Neural cell (in vitro differentiated cells): ENCODE results near the gene ZDHHC14. TPM values are rescaled to one million over a fixed set of nuclear protein-coding genes. Genes with fewer than 3 reads are reported as not detected.

Experiments
- H2AFZ ChIP-seq: fragments of 200-600, 300-800 bp; sonication (generic), shearing (Covaris generic); 2 replicates; pipeline ENCODE4 v1.6.0; 2014; ENCODE audit warnings: low read depth, mild to moderate bottlenecking, antibody characterized with exemption, low read length, moderate library complexity
- H3F3A ChIP-seq: fragments of 200-600 bp; shearing (Covaris generic); 2 replicates; pipeline ENCODE4 v1.6.1; 2016; ENCODE audit warnings: mild to moderate bottlenecking, moderate library complexity, mixed read lengths, antibody characterized with exemption, low read length; ENCODE audit not compliant: insufficient read depth, poor library complexity, severe bottlenecking
- H3K27ac ChIP-seq: fragments of 200-600, 300-800 bp; sonication (generic), shearing (Covaris generic); 2 replicates; pipeline ENCODE4 v1.5.1; 2014; ENCODE audit warnings: mild to moderate bottlenecking, low read length, moderate library complexity
- H3K27me3 ChIP-seq: fragments of 300-800, 200-600 bp; sonication (generic), shearing (Covaris generic); 2 replicates; pipeline ENCODE4 v1.6.0; 2014; ENCODE audit warnings: mild to moderate bottlenecking, low read depth, low read length, moderate library complexity; ENCODE audit not compliant: insufficient read depth
- H3K36me3 ChIP-seq: fragments of 300-800, 200-600 bp; sonication (generic), shearing (Covaris generic); 2 replicates; pipeline ENCODE4 v1.5.1; 2014; ENCODE audit warnings: mild to moderate bottlenecking, antibody characterized with exemption, low read length, moderate library complexity; ENCODE audit not compliant: insufficient read depth
- H3K4me2 ChIP-seq: fragments of 300-800, 200-600 bp; sonication (generic), shearing (Covaris generic); 2 replicates; pipeline ENCODE4 v1.6.0; 2014; ENCODE audit warnings: mild to moderate bottlenecking, low read length
- H3K4me3 ChIP-seq: fragments of 300-800, 200-600 bp; sonication (generic), shearing (Covaris generic); 2 replicates; pipeline ENCODE4 v1.5.1; 2014; ENCODE audit warnings: mild to moderate bottlenecking, low read length, moderate library complexity
- H3K79me2 ChIP-seq: fragments of 200-600 bp; shearing (Covaris generic); replicated peaks from 2 replicates; pipeline ENCODE4 v1.6.0; 2014; ENCODE audit warnings: mild to moderate bottlenecking, low read length, moderate library complexity; ENCODE audit not compliant: insufficient read depth
- H3K9ac ChIP-seq: fragments of 300-800, 200-600 bp; sonication (generic), shearing (Covaris generic); 2 replicates; pipeline ENCODE4 v1.6.1; 2016; ENCODE audit warnings: mild to moderate bottlenecking, low read length, mixed read lengths
- H3K9me2 ChIP-seq: fragments of 200-600 bp; shearing (Covaris generic); 2 replicates; pipeline ENCODE4 v1.6.1; 2016; ENCODE audit warnings: mild to moderate bottlenecking, low read length, mixed read lengths; ENCODE audit not compliant: insufficient read depth
- H3K9me3 ChIP-seq: fragments of 200-600, 300-800 bp; sonication (generic), shearing (Covaris generic); 2 replicates; pipeline ENCODE4 v1.6.1; 2016; ENCODE audit warnings: mild to moderate bottlenecking, mixed run types, low read length, moderate library complexity, mixed read lengths
- H4K20me1 ChIP-seq: fragments of 200-600 bp; shearing (Covaris generic); 2 replicates; pipeline ENCODE4 v1.6.1; 2016; ENCODE audit warnings: mild to moderate bottlenecking, mixed run types; ENCODE audit not compliant: insufficient read depth
- EP300 ChIP-seq: fragments of 450-650 bp; conservative IDR thresholded peaks from 2 replicates; pipeline ENCODE4 v1.6.1; 2014; ENCODE audit warnings: antibody characterized with exemption, mild to moderate bottlenecking, moderate library complexity; ENCODE audit not compliant: poor library complexity, severe bottlenecking
- EZH2 ChIP-seq: fragments of 200-600, 300-800 bp; shearing (Covaris generic), sonication (generic); IDR thresholded peaks from 2 replicates; pipeline ENCODE4 v1.6.1; 2014; ENCODE audit warnings: antibody characterized with exemption, low read length, borderline replicate concordance, mild to moderate bottlenecking; ENCODE audit not compliant: insufficient read depth, poor library complexity, severe bottlenecking
- MXI1 ChIP-seq: fragments of 450-650 bp; conservative IDR thresholded peaks from 2 replicates; pipeline ENCODE4 v1.6.1; 2014; ENCODE audit warnings: antibody characterized with exemption, mild to moderate bottlenecking; ENCODE audit not compliant: poor library complexity, severe bottlenecking
- POLR2AphosphoS5 ChIP-seq: IDR thresholded peaks from 2 replicates; pipeline ENCODE4 v1.6.1; 2012
- RAD21 ChIP-seq: fragments of 450-650 bp; conservative IDR thresholded peaks from 2 replicates; pipeline ENCODE4 v1.6.1; 2014; ENCODE audit warnings: antibody characterized with exemption, mild to moderate bottlenecking, moderate library complexity
- SMC3 ChIP-seq: fragments of 450-650 bp; conservative IDR thresholded peaks from 2 replicates; pipeline ENCODE4 v1.6.1; 2014; ENCODE audit warnings: antibody characterized with exemption, mild to moderate bottlenecking, moderate library complexity; ENCODE audit not compliant: poor library complexity
- TAF1 ChIP-seq: IDR thresholded peaks from 2 replicates; pipeline ENCODE4 v1.6.1; 2012; ENCODE audit warnings: low read depth
- polyA plus RNA-seq: library from polyadenylated mRNA; depleted of rRNA; stranded (reverse); fragments of >200 nt; gene quantifications from 2 replicates; pipeline ENCODE4 v1.2.3, GENCODE V29; 2014
- TF ChIP-seq, protein P1 (sequence below): fragments of 450-650 bp; IDR thresholded peaks from 2 replicates; pipeline ENCODE4 v1.5.1; 2014; ENCODE audit warnings: antibody characterized with exemption, mild to moderate bottlenecking, moderate library complexity; ENCODE audit not compliant: poor library complexity, severe bottlenecking
- TF ChIP-seq, protein P2 (sequence below): IDR thresholded peaks from 2 replicates; pipeline ENCODE4 v1.6.1; 2012; ENCODE audit warnings: borderline replicate concordance

The ZDHHC14 gene
- polyA plus RNA-seq, 1 donor from 2014 or later: 4.1 TPM

DNA sequence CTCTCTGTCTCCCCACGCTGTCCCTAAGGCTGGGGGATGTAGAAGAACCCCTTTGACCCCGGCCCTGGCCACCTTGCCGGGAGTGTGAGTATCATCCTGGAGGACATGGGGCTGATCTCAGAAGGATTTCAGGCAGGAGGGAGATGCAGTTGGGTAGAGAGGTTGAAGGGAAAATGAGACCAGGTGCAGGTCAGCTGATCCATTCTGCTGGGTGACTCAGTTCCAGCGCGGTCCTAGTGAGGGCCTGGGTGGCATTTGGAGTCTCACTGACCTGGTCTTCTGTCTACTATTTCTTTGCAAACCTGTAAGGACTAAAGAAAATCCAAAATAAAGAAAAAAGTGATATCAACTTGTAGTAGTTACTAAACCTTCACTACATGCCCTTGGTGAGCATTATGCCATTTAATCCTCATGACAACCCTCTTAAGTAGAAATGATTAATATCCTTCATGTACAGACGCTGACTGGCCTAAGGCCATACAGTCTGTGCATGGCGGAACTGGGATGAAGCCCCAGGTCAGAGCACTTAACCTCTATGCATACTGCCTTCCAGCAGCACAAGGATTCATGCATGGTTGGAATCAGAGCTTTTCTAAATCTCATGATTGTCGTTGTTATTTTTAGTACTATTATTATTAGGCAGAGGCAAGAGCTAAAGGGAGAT lies 106.3 kb downstream of the ZDHHC14 start:
- no peak overlapping the region for H3K4me2 ChIP-seq
- H3K36me3 ChIP-seq: no peaks in the 10 kb centered on the region
- H3K9ac ChIP-seq: no peak overlapping the region
- no peaks in the 10 kb centered on the region for H3K79me2 ChIP-seq
- H3K9me2 ChIP-seq: no peaks in the 10 kb centered on the region
- H4K20me1 ChIP-seq: no peaks in the 10 kb centered on the region
- no peak overlapping the region for H2AFZ ChIP-seq
- H3K9me3 ChIP-seq: no peaks in the 10 kb centered on the region
- H3K27ac ChIP-seq: no peak overlapping the region
- no peaks in the 10 kb centered on the region for H3F3A ChIP-seq
- TF ChIP-seq, protein P1, sequence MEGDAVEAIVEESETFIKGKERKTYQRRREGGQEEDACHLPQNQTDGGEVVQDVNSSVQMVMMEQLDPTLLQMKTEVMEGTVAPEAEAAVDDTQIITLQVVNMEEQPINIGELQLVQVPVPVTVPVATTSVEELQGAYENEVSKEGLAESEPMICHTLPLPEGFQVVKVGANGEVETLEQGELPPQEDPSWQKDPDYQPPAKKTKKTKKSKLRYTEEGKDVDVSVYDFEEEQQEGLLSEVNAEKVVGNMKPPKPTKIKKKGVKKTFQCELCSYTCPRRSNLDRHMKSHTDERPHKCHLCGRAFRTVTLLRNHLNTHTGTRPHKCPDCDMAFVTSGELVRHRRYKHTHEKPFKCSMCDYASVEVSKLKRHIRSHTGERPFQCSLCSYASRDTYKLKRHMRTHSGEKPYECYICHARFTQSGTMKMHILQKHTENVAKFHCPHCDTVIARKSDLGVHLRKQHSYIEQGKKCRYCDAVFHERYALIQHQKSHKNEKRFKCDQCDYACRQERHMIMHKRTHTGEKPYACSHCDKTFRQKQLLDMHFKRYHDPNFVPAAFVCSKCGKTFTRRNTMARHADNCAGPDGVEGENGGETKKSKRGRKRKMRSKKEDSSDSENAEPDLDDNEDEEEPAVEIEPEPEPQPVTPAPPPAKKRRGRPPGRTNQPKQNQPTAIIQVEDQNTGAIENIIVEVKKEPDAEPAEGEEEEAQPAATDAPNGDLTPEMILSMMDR: no peak
- TF ChIP-seq EP300 (no peak), SMC3 (no peak), MXI1 (no peak), EZH2 (no peak), RAD21 (no peak), POLR2AphosphoS5 (no peak), TAF1 (no peak)
- TF ChIP-seq, protein P2, sequence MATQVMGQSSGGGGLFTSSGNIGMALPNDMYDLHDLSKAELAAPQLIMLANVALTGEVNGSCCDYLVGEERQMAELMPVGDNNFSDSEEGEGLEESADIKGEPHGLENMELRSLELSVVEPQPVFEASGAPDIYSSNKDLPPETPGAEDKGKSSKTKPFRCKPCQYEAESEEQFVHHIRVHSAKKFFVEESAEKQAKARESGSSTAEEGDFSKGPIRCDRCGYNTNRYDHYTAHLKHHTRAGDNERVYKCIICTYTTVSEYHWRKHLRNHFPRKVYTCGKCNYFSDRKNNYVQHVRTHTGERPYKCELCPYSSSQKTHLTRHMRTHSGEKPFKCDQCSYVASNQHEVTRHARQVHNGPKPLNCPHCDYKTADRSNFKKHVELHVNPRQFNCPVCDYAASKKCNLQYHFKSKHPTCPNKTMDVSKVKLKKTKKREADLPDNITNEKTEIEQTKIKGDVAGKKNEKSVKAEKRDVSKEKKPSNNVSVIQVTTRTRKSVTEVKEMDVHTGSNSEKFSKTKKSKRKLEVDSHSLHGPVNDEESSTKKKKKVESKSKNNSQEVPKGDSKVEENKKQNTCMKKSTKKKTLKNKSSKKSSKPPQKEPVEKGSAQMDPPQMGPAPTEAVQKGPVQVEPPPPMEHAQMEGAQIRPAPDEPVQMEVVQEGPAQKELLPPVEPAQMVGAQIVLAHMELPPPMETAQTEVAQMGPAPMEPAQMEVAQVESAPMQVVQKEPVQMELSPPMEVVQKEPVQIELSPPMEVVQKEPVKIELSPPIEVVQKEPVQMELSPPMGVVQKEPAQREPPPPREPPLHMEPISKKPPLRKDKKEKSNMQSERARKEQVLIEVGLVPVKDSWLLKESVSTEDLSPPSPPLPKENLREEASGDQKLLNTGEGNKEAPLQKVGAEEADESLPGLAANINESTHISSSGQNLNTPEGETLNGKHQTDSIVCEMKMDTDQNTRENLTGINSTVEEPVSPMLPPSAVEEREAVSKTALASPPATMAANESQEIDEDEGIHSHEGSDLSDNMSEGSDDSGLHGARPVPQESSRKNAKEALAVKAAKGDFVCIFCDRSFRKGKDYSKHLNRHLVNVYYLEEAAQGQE: no peak
- no peaks in the 10 kb centered on the region for H3K27me3 ChIP-seq
- no peak overlapping the region for H3K4me3 ChIP-seq

DNA sequence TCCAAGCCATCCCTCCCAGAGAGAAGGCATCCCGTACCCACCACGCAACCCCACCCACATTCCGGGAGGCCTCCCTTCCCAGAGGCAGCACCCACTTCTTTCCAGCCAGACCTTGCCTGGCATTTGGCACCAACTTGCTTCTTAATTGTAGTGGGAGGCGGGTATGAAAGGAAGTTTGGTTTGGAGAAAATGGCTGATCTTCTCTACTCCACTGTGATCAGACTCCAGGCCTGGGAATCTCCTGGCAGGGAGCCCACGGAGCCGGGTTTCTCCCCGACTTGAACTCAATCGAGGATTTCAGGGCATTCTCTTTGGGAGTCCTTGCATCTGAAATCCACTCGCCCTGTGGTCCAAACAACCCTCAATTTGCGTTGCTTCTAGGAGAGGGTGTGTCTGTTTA lies 107.1 kb downstream of the ZDHHC14 start:
- no peak for TF ChIP-seq SMC3
- TF ChIP-seq TAF1: no peak
- no peak for TF ChIP-seq EZH2
- TF ChIP-seq, protein P1: no peak
- no peak for TF ChIP-seq MXI1
- TF ChIP-seq POLR2AphosphoS5: no peak
- TF ChIP-seq, protein P2: no peak
- no peak for TF ChIP-seq EP300
- TF ChIP-seq RAD21: no peak
- no peak overlapping the region for H3K9ac ChIP-seq
- H3K4me3 ChIP-seq: no peak overlapping the region
- H3K27me3 ChIP-seq: no peaks in the 10 kb centered on the region
- no peaks in the 10 kb centered on the region for H3K9me3 ChIP-seq
- no peak overlapping the region for H2AFZ ChIP-seq
- no peaks in the 10 kb centered on the region for H3F3A ChIP-seq
- H4K20me1 ChIP-seq: no peaks in the 10 kb centered on the region
- no peaks in the 10 kb centered on the region for H3K9me2 ChIP-seq
- no peak overlapping the region for H3K4me2 ChIP-seq
- H3K27ac ChIP-seq: no peak overlapping the region
- no peaks in the 10 kb centered on the region for H3K79me2 ChIP-seq
- no peaks in the 10 kb centered on the region for H3K36me3 ChIP-seq
